T-helper 17 cell (primary cell): ENCODE results near the gene RGL3. TPM values are rescaled to one million over a fixed set of nuclear protein-coding genes. Genes with fewer than 3 reads are reported as not detected.
A peak's percentile ranks its signal among the peaks of the same experiment; 100 is the strongest.
"Not testable (repeated sequence)": the region's sequence is repeated elsewhere in the genome, so short reads cannot be mapped to it uniquely, and the experiment has no call there.

Source experiments
- ATAC-seq: fragments of 150-1000 bp; cut with Tn5 transposase; 2 replicates; pipeline ENCODE4 v1.10.0; 2021; ENCODE audit warnings: mild to moderate bottlenecking, moderate library complexity
- DNase-seq, 3 donors: peaks; one replicate each; pipeline versions ENCODE4 v3.0.0 to v3.0.0-alpha.2; 2020 to 2021
- H3K9me3 ChIP-seq: one replicate; pipeline ENCODE4 v1.7.0; 2013; ENCODE audit warnings: low read length, mild to moderate bottlenecking; ENCODE audit not compliant: control insufficient read depth, poor library complexity, severe bottlenecking
- H3K27ac Mint-ChIP-seq: one replicate; pipeline ENCODE4 v1.8.0; 2022; ENCODE audit warnings: mild to moderate bottlenecking, moderate library complexity, mixed read lengths
- H3K27me3 Mint-ChIP-seq: one replicate; pipeline ENCODE4 v1.8.0; 2022; ENCODE audit warnings: mixed read lengths
- H3K36me3 Mint-ChIP-seq: one replicate; pipeline ENCODE4 v1.8.0; 2022; ENCODE audit warnings: low read depth, mixed read lengths
- H3K4me1 Mint-ChIP-seq: one replicate; pipeline ENCODE4 v1.8.0; 2022; ENCODE audit warnings: mild to moderate bottlenecking, mixed read lengths
- H3K4me3 Mint-ChIP-seq: one replicate; pipeline ENCODE4 v1.8.0; 2022; ENCODE audit warnings: mild to moderate bottlenecking, moderate library complexity, mixed read lengths
- total RNA-seq, 4 donors: library from RNA in 2 of 4; stranded (reverse) in 2 of 4; gene quantifications; one replicate each; pipeline ENCODE4 v1.2.3 and lab custom pipeline; 2022 to 2026

RGL3 gene
- total RNA-seq, 2 donors from 2014 or later, result not detected

GRCh38 chr19:11445141-11445540, 26.0 kb upstream of the RGL3 start:
- no peak for ATAC-seq
- H3K27me3 Mint-ChIP-seq, result no peaks in the 10 kb centered on the region
- H3K4me3 Mint-ChIP-seq, result no peak overlapping the region
- no peak overlapping the region for H3K27ac Mint-ChIP-seq
- DNase-seq, result no peak
- H3K4me1 Mint-ChIP-seq, result peaks cover 17% of the 10 kb centered on the region
- peaks cover 8% of the 10 kb centered on the region for H3K36me3 Mint-ChIP-seq
- H3K9me3 ChIP-seq, result no peaks in the 10 kb centered on the region

- H3K27ac Mint-ChIP-seq, result no peak overlapping the region
- peaks cover 17% of the 10 kb centered on the region for H3K4me1 Mint-ChIP-seq
- ATAC-seq (no peak), DNase-seq (no peak)
- H3K27me3 Mint-ChIP-seq, result no peaks in the 10 kb centered on the region
- H3K36me3 Mint-ChIP-seq, result peaks cover 8% of the 10 kb centered on the region
- H3K4me3 Mint-ChIP-seq, result no peak overlapping the region
- H3K9me3 ChIP-seq, result no peaks in the 10 kb centered on the region
Observed at GRCh38 chr19:11444059-11444458, 24.9 kb upstream of the RGL3 start.

- H3K4me1 Mint-ChIP-seq, result peaks cover 20% of the 10 kb centered on the region
- no peaks in the 10 kb centered on the region for H3K9me3 ChIP-seq
- peak overlapping the region; percentile 91 for H3K27ac Mint-ChIP-seq
- peaks cover 8% of the 10 kb centered on the region for H3K36me3 Mint-ChIP-seq
- H3K27me3 Mint-ChIP-seq, result no peaks in the 10 kb centered on the region
- ATAC-seq (no peak), DNase-seq (no peak)
- H3K4me3 Mint-ChIP-seq, result peak overlapping the region; percentile 56
Observed at GRCh38 chr19:11437955-11438354, 18.8 kb upstream of the RGL3 start.

GRCh38 chr19:11435833-11436313, 16.8 kb upstream of the RGL3 start:
- DNase-seq, result no peak
- Mint-ChIP-seq H3K27ac (peak overlapping the region; percentile 91), H3K4me1 (peaks cover 12% of the 10 kb centered on the region), H3K27me3 (no peaks in the 10 kb centered on the region), H3K36me3 (peaks cover 2% of the 10 kb centered on the region), H3K4me3 (peak overlapping the region; percentile 99)
- no peaks in the 10 kb centered on the region for H3K9me3 ChIP-seq
- ATAC-seq, result no peak

- Mint-ChIP-seq H3K4me3 (peak within 1 kb of the TSS; percentile 99), H3K36me3 (peaks cover 2% of the 10 kb centered on the region), H3K27me3 (no peaks in the 10 kb centered on the region), H3K27ac (peak within 1 kb of the TSS; percentile 91), H3K4me1 (peaks cover 8% of the 10 kb centered on the region)
- no peaks in the 10 kb centered on the region for H3K9me3 ChIP-seq
- ATAC-seq (peak; percentile 95), DNase-seq (peak; percentile 89 to 95 (median 94))
Observed at GRCh38 chr19:11435057-11435832, 16.1 kb upstream of the RGL3 start, which contains the start of the genes ODAD3 and PRKCSH. TSS of gene ODAD3 (minus strand) at chr19:11435121. CDS start at chr19:11435016, 105 bp downstream. TSS of gene PRKCSH (plus strand) at chr19:11435635. CDS start at chr19:11436118, 483 bp downstream.

GRCh38 chr19:11434703-11435056, 15.6 kb upstream of the RGL3 start:
- ATAC-seq, result peak; percentile 8
- H3K4me3 Mint-ChIP-seq, result peak overlapping the region; percentile 99

GRCh38 chr19:11433526-11433925, 14.4 kb upstream of the RGL3 start:
- Mint-ChIP-seq H3K27ac (peak overlapping the region; percentile 91), H3K4me3 (peak overlapping the region; percentile 36)
- not testable (repeated sequence) for ATAC-seq, H3K9me3 ChIP-seq, H3K4me1 Mint-ChIP-seq, H3K36me3 Mint-ChIP-seq, DNase-seq, H3K27me3 Mint-ChIP-seq

More at GRCh38 chr19:11434703-11435056, 15.6 kb upstream of the RGL3 start:
- H3K36me3 Mint-ChIP-seq, result peaks cover 2% of the 10 kb centered on the region
- DNase-seq, result no peak
- peak overlapping the region; percentile 91 for H3K27ac Mint-ChIP-seq
- H3K9me3 ChIP-seq, result no peaks in the 10 kb centered on the region
- peaks cover 8% of the 10 kb centered on the region for H3K4me1 Mint-ChIP-seq
- H3K27me3 Mint-ChIP-seq, result no peaks in the 10 kb centered on the region

GRCh38 chr19:11426656-11427055, 7.5 kb upstream of the RGL3 start:
- Mint-ChIP-seq H3K36me3 (peaks cover 2% of the 10 kb centered on the region), H3K27ac (no peak overlapping the region), H3K4me1 (peaks cover 22% of the 10 kb centered on the region), H3K4me3 (no peak overlapping the region), H3K27me3 (peaks cover 18% of the 10 kb centered on the region)
- DNase-seq (no peak), ATAC-seq (no peak)
- H3K9me3 ChIP-seq, result no peaks in the 10 kb centered on the region

- no peaks in the 10 kb centered on the region for H3K9me3 ChIP-seq
- H3K4me1 Mint-ChIP-seq, result peaks cover 28% of the 10 kb centered on the region
- peaks cover 2% of the 10 kb centered on the region for H3K36me3 Mint-ChIP-seq
- H3K27me3 Mint-ChIP-seq, result peaks cover 26% of the 10 kb centered on the region
- DNase-seq (no peak), ATAC-seq (no peak)
- H3K27ac Mint-ChIP-seq, result no peak overlapping the region
- no peak overlapping the region for H3K4me3 Mint-ChIP-seq
Observed at GRCh38 chr19:11425719-11426457, 6.8 kb upstream of the RGL3 start.

GRCh38 chr19:11423791-11424181, 4.7 kb upstream of the RGL3 start:
- Mint-ChIP-seq H3K27ac (no peak overlapping the region), H3K27me3 (peaks cover 39% of the 10 kb centered on the region), H3K4me1 (peaks cover 34% of the 10 kb centered on the region), H3K36me3 (peaks cover 2% of the 10 kb centered on the region), H3K4me3 (no peak overlapping the region)
- DNase-seq (no peak), ATAC-seq (no peak)
- no peaks in the 10 kb centered on the region for H3K9me3 ChIP-seq

- ATAC-seq (no peak), DNase-seq (no peak)
- peaks cover 2% of the 10 kb centered on the region for H3K36me3 Mint-ChIP-seq
- no peaks in the 10 kb centered on the region for H3K9me3 ChIP-seq
- H3K4me3 Mint-ChIP-seq, result peak overlapping the region; percentile 90
- peaks cover 40% of the 10 kb centered on the region for H3K27me3 Mint-ChIP-seq
- peaks cover 37% of the 10 kb centered on the region for H3K4me1 Mint-ChIP-seq
- no peak overlapping the region for H3K27ac Mint-ChIP-seq
Observed at GRCh38 chr19:11423164-11423790, 4.2 kb upstream of the RGL3 start.

- peaks cover 46% of the 10 kb centered on the region for H3K27me3 Mint-ChIP-seq
- H3K36me3 Mint-ChIP-seq, result peaks cover 2% of the 10 kb centered on the region
- no peak overlapping the region for H3K27ac Mint-ChIP-seq
- H3K4me3 Mint-ChIP-seq, result peak overlapping the region; percentile 90
- DNase-seq (peak; percentile 43 to 54 (median 53)), ATAC-seq (peak; percentile 84)
- H3K9me3 ChIP-seq, result no peaks in the 10 kb centered on the region
- H3K4me1 Mint-ChIP-seq, result peaks cover 39% of the 10 kb centered on the region
Observed at GRCh38 chr19:11422163-11423065, 3.3 kb upstream of the RGL3 start.
